Panc1 (cell line): Measurements from ENCODE around the gene MACROD2. TPM values are rescaled to one million over a fixed set of nuclear protein-coding genes. Genes with fewer than 3 reads are reported as not detected.

Experiments
- ATAC-seq: fragments of 200-7000 bp; cut with Tn5 transposase; 2 replicates; pipeline ENCODE4 v1.9.1; 2020; ENCODE audit warnings: mild to moderate bottlenecking, moderate library complexity
- BruUV-seq: library from RNA; stranded (reverse); fragments of 400-500 nt; replicated peaks from 2 replicates; lab custom pipeline; 2021; lab: Mats Ljungman, UMichigan
- CTCF ChIA-PET: fragments of 300-600 bp; sonication (Branson Sonifier 250); formaldehyde crosslinking; loops from one replicate; lab custom pipeline; 2022; ENCODE audit warnings: antibody characterized with exemption; lab: Charles Lee
- POLR2A ChIA-PET: fragments of 300-600 bp; sonication (Branson Sonifier 250); formaldehyde crosslinking; loops from one replicate; lab custom pipeline; 2022; ENCODE audit warnings: antibody characterized with exemption; lab: Charles Lee
- DNase-seq: peaks from one replicate; pipeline ENCODE4 v3.0.0-alpha.2; 2010; ENCODE audit warnings: low read depth, low spot score
- H3K27ac ChIP-seq: 2 replicates; pipeline ENCODE4 v1.5.1; 2011; ENCODE audit warnings: mild to moderate bottlenecking, low read length, inconsistent platforms
- H3K27me3 ChIP-seq: fragments of 200-500 bp; sonication (Bioruptor generic); 2 replicates; pipeline ENCODE4 v1.6.0; 2014; ENCODE audit warnings: low read length, inconsistent platforms; ENCODE audit not compliant: control insufficient read depth, insufficient read depth
- H3K36me3 ChIP-seq: fragments of 200-500 bp; sonication (Bioruptor generic); 2 replicates; pipeline ENCODE4 v1.5.1; 2014; ENCODE audit warnings: inconsistent platforms, mild to moderate bottlenecking, low read length, moderate library complexity; ENCODE audit not compliant: control insufficient read depth, insufficient read depth
- H3K4me1 ChIP-seq: 2 replicates; pipeline ENCODE4 v1.5.1; 2011; ENCODE audit warnings: inconsistent platforms, mild to moderate bottlenecking, low read length, moderate library complexity; ENCODE audit not compliant: control insufficient read depth, insufficient read depth
- H3K4me3 ChIP-seq, 2 experiments: 2 replicates each; pipeline ENCODE4 v1.5.1; 2011 to 2012; ENCODE audit warnings: low read depth in 2 of 2, low read length in 2 of 2, mild to moderate bottlenecking in 2 of 2, inconsistent platforms in 1 of 2, moderate library complexity in 1 of 2
- H3K9me3 ChIP-seq: fragments of 200-500 bp; sonication (Bioruptor generic); 2 replicates; pipeline ENCODE4 v1.5.1; 2014; ENCODE audit warnings: low read depth, mild to moderate bottlenecking, inconsistent platforms, low read length, moderate library complexity; ENCODE audit not compliant: control insufficient read depth, insufficient read depth
- CTCF ChIP-seq: fragments of 450-650 bp; IDR thresholded peaks from 2 replicates; pipeline ENCODE4 v1.5.1; 2017; ENCODE audit warnings: mild to moderate bottlenecking
- POLR2AphosphoS5 ChIP-seq: IDR thresholded peaks from 2 replicates; pipeline ENCODE4 v1.6.1; 2012; ENCODE audit warnings: mild to moderate bottlenecking, low read depth, low read length, moderate library complexity
- REST ChIP-seq, 2 experiments: IDR thresholded peaks; 2 replicates each; pipeline ENCODE4 v1.6.1; 2011 to 2012; ENCODE audit warnings: low read depth in 2 of 2, control low read depth in 1 of 2, low read length in 1 of 2, mild to moderate bottlenecking in 1 of 2, moderate library complexity in 1 of 2; ENCODE audit not compliant: insufficient read depth in 1 of 2
- SIN3A ChIP-seq: IDR thresholded peaks from 2 replicates; pipeline ENCODE4 v1.6.1; 2012; ENCODE audit warnings: low read depth, mild to moderate bottlenecking, low read length, moderate library complexity, borderline replicate concordance; ENCODE audit not compliant: insufficient read depth
- TCF7L2 ChIP-seq: IDR thresholded peaks from 2 replicates; pipeline ENCODE4 v1.6.1; 2011; ENCODE audit warnings: mild to moderate bottlenecking, low read depth, low read length, inconsistent platforms
- in situ Hi-C: cut with HindIII; loops from 2 replicates; pipeline ENCODE4 v1.10.0; 2016; ENCODE audit warnings: low sequenced_read_pairs, low pct_unique_long_range_greater_than_20kb
- intact Hi-C: fragments of 100-400 bp; cut with micrococcal nuclease; formaldehyde crosslinking; loops from one replicate; pipeline ENCODE4 v1.10.0; 2022; ENCODE audit not compliant: unreplicated experiment
- total RNA-seq: library from RNA; stranded (reverse); gene quantifications from one replicate; pipeline ENCODE4 v1.2.1, GENCODE V29; 2021; ENCODE audit not compliant: unreplicated experiment

Gene MACROD2
- total RNA-seq, 1 experiment from 2014 or later: 1.2 TPM

DNA sequence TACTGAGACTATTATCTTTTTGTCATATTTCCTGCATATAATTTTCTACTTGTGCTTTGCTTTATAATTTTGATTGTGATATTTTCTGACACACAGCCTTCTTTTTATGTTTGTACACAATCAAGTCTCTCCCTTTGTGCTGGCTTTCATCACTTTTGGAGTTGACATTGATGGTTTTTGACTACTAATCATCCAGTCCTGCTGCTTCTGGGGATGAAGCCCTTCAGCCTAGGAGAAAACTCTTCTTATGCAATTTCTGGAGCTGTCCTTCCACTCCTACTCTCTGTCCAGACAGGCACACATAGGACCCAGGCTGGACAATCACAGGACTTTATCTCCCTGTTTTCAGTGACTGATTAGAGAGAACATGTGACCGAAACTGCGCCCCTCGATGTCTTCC is 2063.0 kb downstream of the MACROD2 start:
- intact Hi-C loops (no loop called here), in situ Hi-C loops (no loop called here)
- DNase-seq (no peak), ATAC-seq (no peak)
- Histone ChIP-seq H3K4me1 (no peaks in the 10 kb centered on the region), H3K27me3 (no peaks in the 10 kb centered on the region), H3K36me3 (no peaks in the 10 kb centered on the region), H3K4me3 (no peak overlapping the region), H3K9me3 (no peaks in the 10 kb centered on the region), H3K27ac (no peak overlapping the region)
- CTCF ChIA-PET: no interaction called here
- TF ChIP-seq REST (IDR thresholded peaks at IDR 0.05; ENCODE audit: insufficient read depth in 1 of 2, low read depth in 2 of 2, low read length in 1 of 2): no peak
- POLR2A ChIA-PET: no interaction called here
- BruUV-seq: no TSS peak

GRCh38 chr20:16059841-16060240 is 2064.5 kb downstream of the MACROD2 start:
- BruUV-seq: no TSS peak
- Histone ChIP-seq H3K4me1 (no peaks in the 10 kb centered on the region), H3K27ac (no peak overlapping the region), H3K27me3 (no peaks in the 10 kb centered on the region), H3K36me3 (no peaks in the 10 kb centered on the region), H3K4me3 (no peak overlapping the region), H3K9me3 (no peaks in the 10 kb centered on the region)
- POLR2A ChIA-PET: no interaction called here
- in situ Hi-C loops: no loop called here
- TF ChIP-seq REST (IDR thresholded peaks at IDR 0.05; ENCODE audit: insufficient read depth in 1 of 2, low read depth in 2 of 2, low read length in 1 of 2) (no peak), CTCF (no peak), POLR2AphosphoS5 (no peak), TCF7L2 (no peak), SIN3A (no peak)
- CTCF ChIA-PET: no interaction called here
- no peak for ATAC-seq
- no peak for DNase-seq
- intact Hi-C loops: no loop called here
